Neural crest cell (in vitro differentiated cells): ENCODE data around the gene GMIP. TPM values are rescaled to one million over a fixed set of nuclear protein-coding genes. Genes with fewer than 3 reads are reported as not detected.

Experiments used
- DNase-seq: peaks from one replicate; pipeline ENCODE4 v3.0.0; 2021; ENCODE audit warnings: low read depth, mixed read lengths, low spot score
- H3K27ac Mint-ChIP-seq: one replicate; pipeline ENCODE4 v1.8.0; 2021; ENCODE audit warnings: mild to moderate bottlenecking, mixed read lengths; ENCODE audit not compliant: unreplicated experiment
- H3K27me3 Mint-ChIP-seq: 2 replicates; pipeline ENCODE4 v1.8.0; 2021; ENCODE audit warnings: low read depth, mild to moderate bottlenecking, mixed read lengths
- H3K36me3 Mint-ChIP-seq: 2 replicates; pipeline ENCODE4 v1.8.0; 2021; ENCODE audit warnings: low read depth, mild to moderate bottlenecking, mixed read lengths
- H3K4me1 Mint-ChIP-seq: 2 replicates; pipeline ENCODE4 v1.8.0; 2021; ENCODE audit warnings: mixed read lengths
- H3K4me3 Mint-ChIP-seq: one replicate; pipeline ENCODE4 v1.8.0; 2021; ENCODE audit warnings: mild to moderate bottlenecking, mixed read lengths
- H3K9me3 Mint-ChIP-seq: 2 replicates; pipeline ENCODE4 v1.8.0; 2021; ENCODE audit warnings: mixed read lengths
- total RNA-seq: library from RNA; stranded (reverse); gene quantifications from 2 replicates; pipeline ENCODE4 v1.2.1, GENCODE V29; 2021
- TF ChIP-seq, protein P1 (sequence below): fragments of 200-600 bp; sonication (generic); conservative IDR thresholded peaks from 2 replicates; pipeline ENCODE4 v1.5.0; 2021; ENCODE audit warnings: antibody characterized with exemption, mild to moderate bottlenecking

Gene GMIP
- total RNA-seq, 1 donor from 2014 or later: 25.1 TPM

DNA sequence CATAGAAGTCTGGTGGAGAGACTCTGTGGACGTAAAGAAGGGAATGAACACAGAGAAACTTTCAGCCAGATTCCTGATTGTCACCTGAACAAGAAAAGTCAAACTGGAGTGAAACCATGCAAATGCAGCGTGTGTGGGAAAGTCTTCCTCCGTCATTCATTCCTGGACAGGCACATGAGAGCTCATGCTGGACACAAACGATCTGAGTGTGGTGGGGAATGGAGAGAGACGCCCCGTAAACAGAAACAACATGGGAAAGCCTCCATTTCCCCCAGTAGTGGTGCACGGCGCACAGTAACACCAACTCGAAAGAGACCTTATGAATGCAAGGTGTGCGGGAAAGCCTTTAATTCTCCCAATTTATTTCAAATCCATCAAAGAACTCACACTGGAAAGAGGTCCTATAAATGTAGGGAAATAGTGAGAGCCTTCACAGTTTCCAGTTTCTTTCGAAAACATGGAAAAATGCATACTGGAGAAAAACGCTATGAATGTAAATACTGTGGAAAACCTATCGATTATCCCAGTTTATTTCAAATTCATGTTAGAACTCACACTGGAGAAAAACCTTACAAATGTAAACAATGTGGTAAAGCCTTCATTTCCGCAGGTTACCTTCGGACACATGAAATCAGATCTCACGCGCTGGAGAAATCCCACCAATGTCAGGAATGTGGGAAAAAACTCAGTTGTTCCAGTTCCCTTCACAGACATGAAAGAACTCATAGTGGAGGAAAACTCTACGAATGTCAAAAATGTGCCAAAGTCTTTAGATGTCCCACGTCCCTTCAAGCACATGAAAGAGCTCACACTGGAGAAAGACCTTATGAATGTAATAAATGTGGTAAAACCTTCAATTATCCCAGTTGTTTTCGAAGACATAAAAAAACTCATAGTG lies 36.0 kb upstream of the GMIP start:
- TF ChIP-seq, protein P1, sequence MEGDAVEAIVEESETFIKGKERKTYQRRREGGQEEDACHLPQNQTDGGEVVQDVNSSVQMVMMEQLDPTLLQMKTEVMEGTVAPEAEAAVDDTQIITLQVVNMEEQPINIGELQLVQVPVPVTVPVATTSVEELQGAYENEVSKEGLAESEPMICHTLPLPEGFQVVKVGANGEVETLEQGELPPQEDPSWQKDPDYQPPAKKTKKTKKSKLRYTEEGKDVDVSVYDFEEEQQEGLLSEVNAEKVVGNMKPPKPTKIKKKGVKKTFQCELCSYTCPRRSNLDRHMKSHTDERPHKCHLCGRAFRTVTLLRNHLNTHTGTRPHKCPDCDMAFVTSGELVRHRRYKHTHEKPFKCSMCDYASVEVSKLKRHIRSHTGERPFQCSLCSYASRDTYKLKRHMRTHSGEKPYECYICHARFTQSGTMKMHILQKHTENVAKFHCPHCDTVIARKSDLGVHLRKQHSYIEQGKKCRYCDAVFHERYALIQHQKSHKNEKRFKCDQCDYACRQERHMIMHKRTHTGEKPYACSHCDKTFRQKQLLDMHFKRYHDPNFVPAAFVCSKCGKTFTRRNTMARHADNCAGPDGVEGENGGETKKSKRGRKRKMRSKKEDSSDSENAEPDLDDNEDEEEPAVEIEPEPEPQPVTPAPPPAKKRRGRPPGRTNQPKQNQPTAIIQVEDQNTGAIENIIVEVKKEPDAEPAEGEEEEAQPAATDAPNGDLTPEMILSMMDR: no peak
- H3K4me3 Mint-ChIP-seq: no peak overlapping the region
- H3K27ac Mint-ChIP-seq: no peak overlapping the region
- no peak for DNase-seq
- H3K27me3 Mint-ChIP-seq: no peaks in the 10 kb centered on the region
- H3K36me3 Mint-ChIP-seq: peaks cover 75% of the 10 kb centered on the region
- H3K9me3 Mint-ChIP-seq: peaks cover 24% of the 10 kb centered on the region
- H3K4me1 Mint-ChIP-seq: no peaks in the 10 kb centered on the region

DNA sequence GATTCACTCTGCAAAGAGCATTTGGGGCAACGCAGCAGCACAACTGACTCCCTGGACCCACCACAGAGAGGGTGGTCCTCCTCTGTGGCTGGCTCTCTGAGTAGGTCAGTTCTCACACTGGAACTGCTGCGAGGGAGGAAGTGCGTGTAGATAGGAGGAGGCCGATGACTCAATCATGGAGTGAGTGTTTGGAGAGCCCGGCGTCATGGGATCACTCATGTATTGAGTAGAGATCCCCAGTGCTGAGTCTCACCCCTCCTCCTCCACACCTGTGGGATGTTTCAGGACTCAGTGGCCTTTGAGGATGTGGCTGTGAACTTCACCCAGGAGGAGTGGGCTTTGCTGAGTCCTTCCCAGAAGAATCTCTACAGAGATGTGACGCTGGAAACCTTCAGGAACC lies 34.1 kb upstream of the GMIP start:
- H3K27me3 Mint-ChIP-seq: no peaks in the 10 kb centered on the region
- peaks cover 66% of the 10 kb centered on the region for H3K36me3 Mint-ChIP-seq
- H3K27ac Mint-ChIP-seq: no peak overlapping the region
- H3K4me3 Mint-ChIP-seq: no peak overlapping the region
- H3K4me1 Mint-ChIP-seq: no peaks in the 10 kb centered on the region
- TF ChIP-seq, protein P1: no peak
- peaks cover 19% of the 10 kb centered on the region for H3K9me3 Mint-ChIP-seq
- DNase-seq: no peak

DNA sequence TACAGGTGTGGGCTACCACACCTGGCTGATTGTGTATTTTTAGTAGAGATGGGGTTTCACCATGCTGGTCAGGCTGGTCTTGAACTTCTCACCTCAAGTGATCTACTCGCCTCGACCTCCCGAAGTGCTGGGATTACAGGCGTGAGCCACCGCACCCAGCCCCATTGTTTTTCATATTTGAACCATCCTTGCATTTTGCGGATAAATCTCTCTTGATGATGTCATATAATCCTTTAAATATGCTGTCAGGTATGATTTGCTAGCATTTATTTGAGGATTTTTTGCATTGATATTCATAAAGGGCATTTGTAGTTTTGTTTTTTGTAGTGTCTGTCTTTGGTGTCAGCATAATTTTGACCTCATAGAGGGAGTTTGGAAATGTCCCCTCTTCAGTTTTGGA lies 30.9 kb upstream of the GMIP start:
- H3K9me3 Mint-ChIP-seq: peaks cover 15% of the 10 kb centered on the region

DNA sequence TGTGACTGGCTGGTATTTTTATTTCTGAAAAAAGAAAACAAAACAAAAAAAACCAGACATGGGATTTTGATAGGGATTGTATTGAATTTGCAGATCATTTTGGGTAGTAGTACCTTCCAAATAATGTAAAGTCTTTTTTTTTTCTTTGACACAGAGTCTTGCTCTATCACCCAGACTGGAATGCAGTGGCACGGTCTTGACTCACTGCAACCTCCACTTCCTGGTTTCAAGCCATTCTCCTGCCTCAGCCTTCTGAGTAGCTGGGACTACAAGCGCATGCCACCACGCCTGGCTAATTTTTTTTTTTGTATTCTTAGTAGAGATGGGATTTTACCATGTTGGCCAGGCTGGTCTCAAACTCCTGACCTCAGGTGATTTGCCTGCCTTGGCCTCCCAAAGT lies 29.4 kb upstream of the GMIP start:
- Mint-ChIP-seq H3K27ac (no peak overlapping the region), H3K4me1 (peaks cover 13% of the 10 kb centered on the region), H3K27me3 (peaks cover 13% of the 10 kb centered on the region), H3K36me3 (peaks cover 39% of the 10 kb centered on the region), H3K4me3 (no peak overlapping the region), H3K9me3 (peaks cover 13% of the 10 kb centered on the region)
- TF ChIP-seq, protein P1: no peak
- DNase-seq: no peak

More for the DNA sequence above, 30.9 kb upstream of the GMIP start:
- H3K27me3 Mint-ChIP-seq: peaks cover 9% of the 10 kb centered on the region
- peaks cover 7% of the 10 kb centered on the region for H3K4me1 Mint-ChIP-seq
- no peak overlapping the region for H3K27ac Mint-ChIP-seq
- no peak for DNase-seq
- peaks cover 50% of the 10 kb centered on the region for H3K36me3 Mint-ChIP-seq
- TF ChIP-seq, protein P1: no peak
- H3K4me3 Mint-ChIP-seq: no peak overlapping the region

DNA sequence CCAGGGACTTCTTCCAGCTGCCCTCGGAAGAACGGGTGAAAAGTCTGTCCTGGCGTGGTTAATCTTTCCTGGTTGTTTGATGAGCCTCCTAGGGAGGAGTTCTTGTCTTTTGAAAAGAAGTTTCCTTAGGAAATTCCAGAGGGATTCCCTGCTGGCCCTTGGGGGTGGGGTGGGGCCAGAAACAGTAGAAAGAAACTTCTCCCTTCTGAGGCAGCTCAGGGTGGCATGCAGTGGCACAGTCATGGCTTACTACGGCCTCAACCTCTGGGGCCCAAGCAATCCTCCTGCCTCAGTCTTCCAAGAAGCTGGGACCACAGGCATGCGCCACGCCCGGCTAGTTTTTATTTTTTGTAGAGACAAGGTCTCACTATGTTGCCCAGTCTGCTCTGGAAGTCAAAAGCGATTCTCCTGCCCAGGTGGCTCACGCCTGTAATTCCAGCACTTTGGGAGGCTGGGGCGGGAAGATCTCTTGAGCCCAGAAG lies 26.7 kb upstream of the GMIP start:
- no peak overlapping the region for H3K27ac Mint-ChIP-seq
- TF ChIP-seq, protein P1: no peak
- H3K27me3 Mint-ChIP-seq: peaks cover 13% of the 10 kb centered on the region
- H3K36me3 Mint-ChIP-seq: peaks cover 18% of the 10 kb centered on the region
- DNase-seq: no peak
- H3K9me3 Mint-ChIP-seq: peaks cover 5% of the 10 kb centered on the region
- peaks cover 13% of the 10 kb centered on the region for H3K4me1 Mint-ChIP-seq
- peak overlapping the region; percentile 90 for H3K4me3 Mint-ChIP-seq
